Skeletal muscle satellite cell (primary cell): ENCODE measurements around the gene ACOX3.
"Not testable (repeated sequence)": the region's sequence is repeated elsewhere in the genome, so short reads cannot be mapped to it uniquely, and the experiment has no call there.

Experiments
- H3K27me3 ChIP-seq: 2 replicates; pipeline ENCODE4 v1.7.0; 2013; ENCODE audit warnings: low read length; ENCODE audit not compliant: control insufficient read depth, insufficient read depth
- H3K36me3 ChIP-seq: 2 replicates; pipeline ENCODE4 v1.7.0; 2013; ENCODE audit warnings: mild to moderate bottlenecking, control low read depth, low read length; ENCODE audit not compliant: insufficient read depth
- H3K4me1 ChIP-seq: 2 replicates; pipeline ENCODE4 v1.7.0; 2013; ENCODE audit warnings: low read length; ENCODE audit not compliant: control insufficient read depth, insufficient read depth
- H3K4me2 ChIP-seq: 2 replicates; pipeline ENCODE4 v1.7.0; 2013; ENCODE audit warnings: mild to moderate bottlenecking, low read length
- H3K4me3 ChIP-seq: 2 replicates; pipeline ENCODE4 v1.7.0; 2013; ENCODE audit warnings: low read length
- H3K9ac ChIP-seq: 2 replicates; pipeline ENCODE4 v1.7.0; 2013; ENCODE audit warnings: mild to moderate bottlenecking, low read depth, low read length, moderate library complexity
- H3K9me3 ChIP-seq: replicated peaks from 2 replicates; pipeline ENCODE4 v1.7.0; 2013; ENCODE audit warnings: mild to moderate bottlenecking, control low read depth, low read length

ACOX3 gene

DNA sequence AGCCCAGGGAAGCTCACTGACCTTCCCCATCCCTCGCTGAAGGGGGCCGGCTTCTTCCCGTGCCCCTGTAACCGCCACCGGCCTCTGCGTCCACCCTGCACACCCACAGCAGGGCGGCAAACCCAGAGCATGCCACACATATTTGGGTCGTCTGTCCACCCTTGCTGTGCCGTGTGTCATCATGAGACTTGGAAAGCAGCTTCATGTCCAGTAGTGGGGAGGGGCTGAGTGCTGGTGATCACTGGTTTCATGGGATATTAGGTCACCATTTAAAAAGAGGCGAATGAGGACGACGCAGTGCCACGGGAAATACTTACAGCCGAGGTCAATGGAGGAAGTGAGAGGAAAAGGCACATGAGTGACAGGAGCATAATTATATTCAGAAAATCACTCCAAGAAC lies 96.1 kb downstream of the ACOX3 start:
- Histone ChIP-seq H3K4me2 (no peak overlapping the region), H3K9me3 (no peaks in the 10 kb centered on the region), H3K4me1 (peaks cover 15% of the 10 kb centered on the region), H3K9ac (no peak overlapping the region), H3K36me3 (no peaks in the 10 kb centered on the region), H3K4me3 (no peak overlapping the region), H3K27me3 (peaks cover 20% of the 10 kb centered on the region)

- Histone ChIP-seq H3K36me3 (no peaks in the 10 kb centered on the region), H3K27me3 (peaks cover 23% of the 10 kb centered on the region), H3K4me2 (no peak overlapping the region), H3K9me3 (no peaks in the 10 kb centered on the region), H3K4me3 (no peak overlapping the region), H3K9ac (no peak overlapping the region), H3K4me1 (peaks cover 15% of the 10 kb centered on the region)
These were observed 96.6 kb downstream of the ACOX3 start for GRCh38 chr4:8343967-8344331.

DNA sequence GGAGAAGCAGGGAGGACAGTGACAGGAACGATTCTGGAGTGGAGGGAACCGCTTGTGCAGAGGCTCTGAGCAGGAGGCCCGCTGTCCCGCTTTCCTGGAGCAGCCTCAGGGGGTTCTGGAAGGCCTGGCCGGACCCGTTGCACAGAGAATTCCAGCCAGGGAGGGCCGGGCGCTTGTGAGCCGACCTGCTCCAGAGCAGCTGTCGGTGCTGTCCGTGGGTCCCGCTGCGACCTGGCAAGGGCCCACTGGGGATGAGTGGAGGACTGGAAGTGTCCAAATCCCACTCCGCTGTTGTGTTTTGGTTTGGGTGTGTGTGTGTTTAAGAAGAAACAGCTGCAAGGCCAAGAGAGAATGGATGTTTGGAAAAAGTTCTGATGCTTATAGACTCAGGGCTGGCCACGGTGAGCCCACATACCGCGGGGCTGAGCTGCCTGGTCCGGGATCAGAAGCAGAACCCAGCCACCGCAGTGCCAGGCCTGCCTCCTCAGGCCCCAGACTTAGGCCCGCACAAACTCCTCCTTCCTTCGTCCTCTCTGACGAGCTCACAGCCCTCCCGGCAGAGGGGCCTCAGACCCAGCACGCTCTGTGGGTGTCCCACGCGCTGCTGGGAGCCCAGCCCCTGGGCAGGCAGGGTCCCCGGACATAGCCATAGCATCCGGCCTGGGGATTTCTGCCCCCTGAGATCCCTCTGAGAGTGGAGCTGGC lies 97.1 kb downstream of the ACOX3 start:
- peaks cover 23% of the 10 kb centered on the region for H3K27me3 ChIP-seq
- H3K4me3 ChIP-seq = no peak overlapping the region
- H3K36me3 ChIP-seq = no peaks in the 10 kb centered on the region
- H3K4me2 ChIP-seq = no peak overlapping the region
- H3K4me1 ChIP-seq = peaks cover 15% of the 10 kb centered on the region
- H3K9me3 ChIP-seq = no peaks in the 10 kb centered on the region
- no peak overlapping the region for H3K9ac ChIP-seq

DNA sequence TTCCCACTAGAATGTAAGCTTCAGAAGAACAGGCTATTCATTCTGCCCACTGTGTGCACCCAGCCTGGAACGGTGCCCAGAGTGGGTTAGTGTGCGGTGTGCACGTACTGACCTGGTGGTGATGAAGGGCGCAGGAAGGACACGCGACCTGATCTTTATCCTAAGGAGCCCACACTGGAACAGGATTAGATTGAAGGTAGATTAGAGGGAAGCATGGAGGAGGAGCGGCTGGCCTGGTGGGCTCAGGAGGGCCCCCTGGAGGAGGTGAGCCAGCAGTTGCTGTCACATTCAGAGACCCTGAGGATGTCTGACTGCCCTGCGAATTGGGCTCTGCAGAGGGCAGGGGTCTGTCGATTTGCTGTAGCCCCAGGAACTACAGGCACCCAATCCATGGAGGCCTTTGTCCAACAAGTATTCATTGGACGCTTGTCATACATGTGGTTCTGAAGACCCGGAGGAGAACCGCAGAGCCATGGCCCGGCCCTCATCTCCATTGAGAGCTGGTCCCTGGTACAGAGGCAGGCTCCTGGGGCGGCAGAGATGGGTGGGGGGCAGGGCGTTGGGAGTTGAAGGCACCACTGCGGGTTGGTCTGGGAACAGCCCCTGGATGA lies 97.8 kb downstream of the ACOX3 start:
- H3K27me3 ChIP-seq = peaks cover 18% of the 10 kb centered on the region
- H3K4me2 ChIP-seq = no peak overlapping the region
- no peaks in the 10 kb centered on the region for H3K36me3 ChIP-seq
- H3K4me1 ChIP-seq = peaks cover 15% of the 10 kb centered on the region
- H3K9ac ChIP-seq = no peak overlapping the region
- no peaks in the 10 kb centered on the region for H3K9me3 ChIP-seq
- no peak overlapping the region for H3K4me3 ChIP-seq

GRCh38 chr4:8341691-8342090 lies 98.8 kb downstream of the ACOX3 start:
- no peak overlapping the region for H3K4me2 ChIP-seq
- H3K27me3 ChIP-seq = peaks cover 14% of the 10 kb centered on the region
- H3K4me1 ChIP-seq = peaks cover 16% of the 10 kb centered on the region
- H3K4me3 ChIP-seq = no peak overlapping the region
- H3K9ac ChIP-seq = no peak overlapping the region
- H3K36me3 ChIP-seq = no peaks in the 10 kb centered on the region
- H3K9me3 ChIP-seq = no peaks in the 10 kb centered on the region

- Histone ChIP-seq H3K4me1 (peaks cover 19% of the 10 kb centered on the region), H3K27me3 (peaks cover 14% of the 10 kb centered on the region)
- not testable (repeated sequence) for H3K4me3 ChIP-seq, H3K9ac ChIP-seq, H3K36me3 ChIP-seq, H3K4me2 ChIP-seq, H3K9me3 ChIP-seq
These were observed 99.2 kb downstream of the ACOX3 start for GRCh38 chr4:8341281-8341680.

- H3K4me3 ChIP-seq = no peak overlapping the region
- peaks cover 19% of the 10 kb centered on the region for H3K4me1 ChIP-seq
- peaks cover 3% of the 10 kb centered on the region for H3K9me3 ChIP-seq
- H3K9ac ChIP-seq = no peak overlapping the region
- H3K4me2 ChIP-seq = no peak overlapping the region
- peaks cover 14% of the 10 kb centered on the region for H3K27me3 ChIP-seq
- no peaks in the 10 kb centered on the region for H3K36me3 ChIP-seq
These were observed 99.7 kb downstream of the ACOX3 start for GRCh38 chr4:8340781-8341241.

- Histone ChIP-seq H3K36me3 (no peaks in the 10 kb centered on the region), H3K4me3 (no peak overlapping the region), H3K27me3 (peaks cover 16% of the 10 kb centered on the region), H3K9ac (no peak overlapping the region), H3K4me1 (peaks cover 9% of the 10 kb centered on the region), H3K9me3 (peaks cover 4% of the 10 kb centered on the region), H3K4me2 (no peak overlapping the region)
These were observed 102.1 kb downstream of the ACOX3 start for GRCh38 chr4:8338351-8338961.

DNA sequence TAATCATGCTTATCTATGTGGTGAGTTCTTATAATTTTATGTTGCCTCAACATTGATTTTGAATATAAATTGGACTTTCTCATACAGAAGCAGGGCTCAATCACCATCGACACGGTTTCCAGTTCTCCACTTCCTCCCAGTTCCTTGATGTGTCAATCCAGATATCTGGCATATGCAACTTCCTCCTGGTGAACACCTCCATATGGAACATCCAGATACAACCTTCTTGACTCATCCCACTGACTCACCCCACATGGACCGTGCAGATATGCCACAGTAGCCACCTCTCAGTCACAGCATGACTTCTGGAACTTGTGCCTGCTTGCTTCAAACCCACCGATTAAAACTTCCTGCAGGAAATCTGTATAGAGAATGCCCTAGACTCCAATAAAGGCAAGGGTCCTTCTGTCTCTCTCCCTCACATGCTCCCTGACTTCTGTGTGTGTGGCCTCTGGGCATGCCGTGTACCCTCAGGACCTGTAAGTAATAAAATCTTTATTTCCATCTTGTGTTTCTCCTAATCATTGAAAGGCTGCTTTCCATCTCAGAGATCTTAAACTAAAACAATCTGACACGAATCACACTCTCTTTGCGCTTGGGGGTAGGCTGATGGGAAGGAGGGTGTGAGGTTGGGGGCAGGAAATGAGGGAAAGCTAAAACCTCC lies 104.0 kb downstream of the ACOX3 start:
- Histone ChIP-seq H3K36me3 (no peaks in the 10 kb centered on the region), H3K9me3 (peaks cover 4% of the 10 kb centered on the region), H3K27me3 (peaks cover 17% of the 10 kb centered on the region), H3K9ac (no peak overlapping the region), H3K4me1 (peaks cover 11% of the 10 kb centered on the region), H3K4me3 (no peak overlapping the region), H3K4me2 (no peak overlapping the region)

GRCh38 chr4:8335848-8336247 lies 104.7 kb downstream of the ACOX3 start:
- Histone ChIP-seq H3K9ac (no peak overlapping the region), H3K4me2 (no peak overlapping the region), H3K9me3 (peaks cover 4% of the 10 kb centered on the region), H3K27me3 (peaks cover 18% of the 10 kb centered on the region), H3K36me3 (no peaks in the 10 kb centered on the region), H3K4me3 (no peak overlapping the region), H3K4me1 (peaks cover 17% of the 10 kb centered on the region)

DNA sequence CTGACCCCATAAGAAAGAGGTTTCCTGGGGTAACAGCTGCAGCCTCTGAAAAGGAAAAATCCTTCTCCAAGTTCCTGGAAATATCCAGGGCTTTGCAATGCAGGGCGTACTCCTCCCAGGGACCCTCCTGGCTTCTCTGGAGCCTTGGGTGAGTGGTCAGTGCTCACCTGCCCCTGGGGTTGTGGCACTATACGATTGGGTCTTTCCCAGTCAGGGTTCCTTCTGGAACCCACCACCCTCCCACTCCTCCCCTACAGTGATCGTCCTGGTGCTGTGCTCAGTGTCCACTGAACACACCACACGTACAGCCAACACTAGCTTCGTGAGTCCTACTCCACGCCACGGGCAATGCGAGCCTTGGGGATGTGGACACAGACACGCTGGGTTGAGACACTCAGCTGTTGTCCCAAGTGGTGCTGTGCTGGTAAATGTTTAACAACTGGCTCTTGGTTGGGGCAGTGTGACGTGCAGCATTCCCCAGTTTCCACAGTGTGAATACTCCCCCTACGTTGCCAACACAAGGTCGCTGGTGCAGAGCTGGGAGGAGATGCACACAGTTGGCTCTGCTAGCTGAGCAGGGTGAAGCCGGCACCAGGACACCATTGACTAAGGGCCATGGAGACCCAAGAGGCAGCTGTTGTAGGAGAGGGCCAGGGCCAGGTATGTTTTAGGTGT lies 105.6 kb downstream of the ACOX3 start:
- no peak overlapping the region for H3K4me2 ChIP-seq
- peaks cover 20% of the 10 kb centered on the region for H3K4me1 ChIP-seq
- peaks cover 4% of the 10 kb centered on the region for H3K9me3 ChIP-seq
- H3K9ac ChIP-seq = no peak overlapping the region
- H3K36me3 ChIP-seq = no peaks in the 10 kb centered on the region
- H3K4me3 ChIP-seq = no peak overlapping the region
- H3K27me3 ChIP-seq = peaks cover 14% of the 10 kb centered on the region
